Measurements from ENCODE around the gene NCEH1. TPM values are rescaled to one million over a fixed set of nuclear protein-coding genes. Genes with fewer than 3 reads are reported as not detected.

The NCEH1 gene
- total RNA-seq, 1 donor from 2014 or later = 10.0 TPM

- Mint-ChIP-seq H3K36me3 (ENCODE audit: low read depth) (no peaks in the 10 kb centered on the region), H3K27ac (no peak overlapping the region), H3K9me3 (no peaks in the 10 kb centered on the region), H3K4me3 (ENCODE audit: low read depth) (no peak overlapping the region), H3K27me3 (ENCODE audit: low read depth) (no peaks in the 10 kb centered on the region), H3K4me1 (ENCODE audit: low read depth) (no peaks in the 10 kb centered on the region)
- no peak for DNase-seq (ENCODE audit: low spot score)
- intact Hi-C loops (cut with micrococcal nuclease) = no loop called here
Measured at GRCh38 chr3:172647080-172647479, 63.8 kb downstream of the NCEH1 start.

GRCh38 chr3:172646439-172647015 lies 64.3 kb downstream of the NCEH1 start:
- Mint-ChIP-seq H3K27ac (no peak overlapping the region), H3K4me1 (ENCODE audit: low read depth) (no peaks in the 10 kb centered on the region), H3K9me3 (no peaks in the 10 kb centered on the region), H3K4me3 (ENCODE audit: low read depth) (no peak overlapping the region), H3K36me3 (ENCODE audit: low read depth) (no peaks in the 10 kb centered on the region), H3K27me3 (ENCODE audit: low read depth) (no peaks in the 10 kb centered on the region)
- DNase-seq (ENCODE audit: low spot score) = no peak
- intact Hi-C loops (cut with micrococcal nuclease) = no loop called here

- DNase-seq (ENCODE audit: low spot score) = no peak
- Mint-ChIP-seq H3K36me3 (ENCODE audit: low read depth) (no peaks in the 10 kb centered on the region), H3K4me1 (ENCODE audit: low read depth) (no peaks in the 10 kb centered on the region), H3K9me3 (no peaks in the 10 kb centered on the region), H3K27ac (no peak overlapping the region), H3K27me3 (ENCODE audit: low read depth) (no peaks in the 10 kb centered on the region), H3K4me3 (ENCODE audit: low read depth) (no peak overlapping the region)
- intact Hi-C loops (cut with micrococcal nuclease) = no loop called here
Measured at GRCh38 chr3:172644258-172644657, 66.6 kb downstream of the NCEH1 start.

- intact Hi-C loops (cut with micrococcal nuclease) = no loop called here
- Mint-ChIP-seq H3K36me3 (ENCODE audit: low read depth) (no peaks in the 10 kb centered on the region), H3K4me3 (ENCODE audit: low read depth) (no peak overlapping the region), H3K9me3 (no peaks in the 10 kb centered on the region), H3K27ac (no peak overlapping the region), H3K4me1 (ENCODE audit: low read depth) (no peaks in the 10 kb centered on the region), H3K27me3 (ENCODE audit: low read depth) (no peaks in the 10 kb centered on the region)
- DNase-seq (ENCODE audit: low spot score) = no peak
Measured at GRCh38 chr3:172643506-172644179, 67.2 kb downstream of the NCEH1 start.

GRCh38 chr3:172641291-172641690 lies 69.6 kb downstream of the NCEH1 start:
- Mint-ChIP-seq H3K36me3 (ENCODE audit: low read depth) (no peaks in the 10 kb centered on the region), H3K4me1 (ENCODE audit: low read depth) (no peaks in the 10 kb centered on the region), H3K4me3 (ENCODE audit: low read depth) (no peak overlapping the region), H3K27me3 (ENCODE audit: low read depth) (no peaks in the 10 kb centered on the region), H3K27ac (no peak overlapping the region), H3K9me3 (no peaks in the 10 kb centered on the region)
- DNase-seq (ENCODE audit: low spot score) = no peak
- intact Hi-C loops (cut with micrococcal nuclease) = no loop called here

DNA sequence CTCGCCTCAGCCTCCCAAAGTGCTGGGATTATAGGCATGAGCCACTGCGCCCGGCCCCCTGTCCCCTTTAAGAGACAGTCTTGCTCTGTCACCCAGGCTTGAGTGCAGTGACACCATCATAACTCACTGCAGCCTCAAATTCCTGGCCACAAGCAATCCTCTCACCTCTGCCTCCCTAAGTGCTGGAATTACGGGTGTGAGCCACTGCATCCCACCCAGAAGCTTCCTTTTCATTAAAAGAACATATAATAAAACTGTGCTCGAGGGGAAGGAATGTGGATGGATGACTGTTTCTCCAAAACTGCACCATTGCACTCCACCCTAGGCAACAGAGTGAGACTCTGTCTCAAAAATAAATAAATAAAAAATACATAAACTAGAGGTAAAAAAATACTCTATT lies 70.1 kb downstream of the NCEH1 start:
- intact Hi-C loops (cut with micrococcal nuclease) = no loop called here
- DNase-seq (ENCODE audit: low spot score) = no peak
- H3K27ac Mint-ChIP-seq = no peak overlapping the region
- no peaks in the 10 kb centered on the region for H3K9me3 Mint-ChIP-seq
- H3K4me1 Mint-ChIP-seq (ENCODE audit: low read depth) = peaks cover 2% of the 10 kb centered on the region
- H3K27me3 Mint-ChIP-seq (ENCODE audit: low read depth) = no peaks in the 10 kb centered on the region
- H3K36me3 Mint-ChIP-seq (ENCODE audit: low read depth) = peaks cover under 1% of the 10 kb centered on the region
- no peak overlapping the region for H3K4me3 Mint-ChIP-seq (ENCODE audit: low read depth)

- H3K36me3 Mint-ChIP-seq (ENCODE audit: low read depth) = peaks cover 8% of the 10 kb centered on the region
- intact Hi-C loops (cut with micrococcal nuclease) = no loop called here
- DNase-seq (ENCODE audit: low spot score) = no peak
- peaks cover 9% of the 10 kb centered on the region for H3K4me1 Mint-ChIP-seq (ENCODE audit: low read depth)
- no peaks in the 10 kb centered on the region for H3K9me3 Mint-ChIP-seq
- peak overlapping the region; percentile 1 for H3K27ac Mint-ChIP-seq
- H3K27me3 Mint-ChIP-seq (ENCODE audit: low read depth) = no peaks in the 10 kb centered on the region
- no peak overlapping the region for H3K4me3 Mint-ChIP-seq (ENCODE audit: low read depth)
Measured at GRCh38 chr3:172635588-172635987, 75.3 kb downstream of the NCEH1 start.

DNA sequence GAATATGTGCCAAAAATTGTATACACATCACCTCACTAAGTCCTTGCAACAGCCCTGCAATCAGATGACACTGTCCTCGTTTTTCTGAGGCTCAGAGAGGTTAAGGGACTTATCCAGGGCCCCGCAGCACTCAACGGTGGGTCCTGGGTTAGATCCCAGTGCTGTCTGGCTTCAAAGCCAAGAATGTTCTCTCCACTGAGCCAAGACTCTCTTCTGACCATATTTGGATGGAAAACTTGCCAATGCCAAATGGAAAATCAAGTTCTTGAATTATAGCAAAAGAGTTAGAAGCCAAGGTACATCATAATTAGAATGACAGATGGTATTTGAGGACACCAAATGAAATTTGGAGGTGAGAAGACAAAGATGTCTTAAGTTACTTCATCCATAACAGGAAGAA lies 75.9 kb downstream of the NCEH1 start:
- Mint-ChIP-seq H3K27me3 (ENCODE audit: low read depth) (no peaks in the 10 kb centered on the region), H3K4me3 (ENCODE audit: low read depth) (no peak overlapping the region), H3K27ac (no peak overlapping the region), H3K9me3 (no peaks in the 10 kb centered on the region), H3K36me3 (ENCODE audit: low read depth) (peaks cover 8% of the 10 kb centered on the region), H3K4me1 (ENCODE audit: low read depth) (peaks cover 9% of the 10 kb centered on the region)
- no peak for DNase-seq (ENCODE audit: low spot score)
- intact Hi-C loops (cut with micrococcal nuclease) = no loop called here

DNA sequence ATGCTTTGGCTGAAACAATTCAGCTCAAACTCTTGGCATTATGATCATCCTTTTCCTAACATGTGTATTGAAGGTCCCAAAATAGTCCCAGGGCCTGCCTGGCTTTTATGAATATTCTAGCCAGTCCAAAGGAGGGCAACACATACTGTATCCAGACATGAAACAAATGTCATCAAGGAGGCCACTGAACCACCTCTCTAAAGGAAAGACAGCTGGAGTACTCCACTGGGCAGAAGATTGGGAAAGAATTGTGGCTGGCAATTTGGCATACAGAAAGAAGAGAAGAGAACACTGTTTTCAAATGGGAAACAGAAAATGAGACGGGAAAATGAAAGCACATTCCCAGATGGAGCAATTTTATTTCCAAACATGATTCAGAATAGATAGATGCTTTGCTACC lies 80.6 kb downstream of the NCEH1 start:
- intact Hi-C loops (cut with micrococcal nuclease) = no loop called here
- H3K27ac Mint-ChIP-seq = no peak overlapping the region
- no peak for DNase-seq (ENCODE audit: low spot score)
- no peak overlapping the region for H3K4me3 Mint-ChIP-seq (ENCODE audit: low read depth)
- H3K36me3 Mint-ChIP-seq (ENCODE audit: low read depth) = peaks cover 5% of the 10 kb centered on the region
- H3K4me1 Mint-ChIP-seq (ENCODE audit: low read depth) = peaks cover 3% of the 10 kb centered on the region
- H3K9me3 Mint-ChIP-seq = no peaks in the 10 kb centered on the region
- no peaks in the 10 kb centered on the region for H3K27me3 Mint-ChIP-seq (ENCODE audit: low read depth)

GRCh38 chr3:172629470-172629869 lies 81.4 kb downstream of the NCEH1 start:
- Mint-ChIP-seq H3K27ac (no peak overlapping the region), H3K36me3 (ENCODE audit: low read depth) (peaks cover 5% of the 10 kb centered on the region), H3K27me3 (ENCODE audit: low read depth) (no peaks in the 10 kb centered on the region), H3K4me1 (ENCODE audit: low read depth) (peaks cover under 1% of the 10 kb centered on the region), H3K4me3 (ENCODE audit: low read depth) (no peak overlapping the region), H3K9me3 (no peaks in the 10 kb centered on the region)
- intact Hi-C loops (cut with micrococcal nuclease) = no loop called here
- DNase-seq (ENCODE audit: low spot score) = no peak

DNA sequence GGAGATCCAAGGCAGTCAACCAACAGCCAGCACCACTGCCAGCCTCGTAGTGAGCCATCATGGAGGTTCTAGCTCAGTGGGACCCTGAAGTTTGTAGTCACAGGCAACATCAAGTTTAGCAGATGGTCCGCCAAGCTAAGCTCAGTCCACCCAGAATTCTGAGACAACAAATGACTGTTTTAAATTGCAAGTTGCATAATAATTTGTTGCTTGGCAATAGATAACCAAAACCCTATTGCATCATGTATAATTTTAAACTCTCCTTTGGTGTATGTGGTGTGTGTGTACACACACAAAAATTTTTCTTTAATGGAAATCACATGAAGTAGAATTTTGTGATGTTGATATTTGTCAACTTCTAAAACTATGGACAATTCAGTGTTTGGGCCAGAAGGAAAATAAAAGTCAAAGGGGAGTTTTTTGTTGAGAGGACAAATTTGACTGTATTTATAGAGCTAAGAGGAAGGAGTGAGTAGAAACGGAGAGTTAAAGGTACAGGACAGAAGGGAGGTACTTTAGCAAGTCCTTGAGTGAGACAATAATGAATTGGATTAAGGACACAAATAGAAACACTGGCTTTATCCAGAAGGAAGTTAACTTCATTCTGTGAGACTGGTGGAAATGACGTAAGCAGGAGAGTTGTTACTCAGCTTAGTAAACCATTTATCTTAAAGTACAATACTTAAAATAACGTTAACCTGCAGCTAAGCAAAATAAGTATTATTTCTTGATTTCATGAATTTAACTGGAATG lies 83.6 kb downstream of the NCEH1 start:
- intact Hi-C loops (cut with micrococcal nuclease) = no loop called here
- Mint-ChIP-seq H3K4me1 (ENCODE audit: low read depth) (peaks cover 6% of the 10 kb centered on the region), H3K4me3 (ENCODE audit: low read depth) (no peak overlapping the region), H3K27ac (no peak overlapping the region), H3K27me3 (ENCODE audit: low read depth) (no peaks in the 10 kb centered on the region), H3K9me3 (no peaks in the 10 kb centered on the region), H3K36me3 (ENCODE audit: low read depth) (no peaks in the 10 kb centered on the region)
- DNase-seq (ENCODE audit: low spot score) = no peak

- DNase-seq (ENCODE audit: low spot score) = no peak
- H3K4me3 Mint-ChIP-seq (ENCODE audit: low read depth) = no peak overlapping the region
- intact Hi-C loops (cut with micrococcal nuclease) = no loop called here
- H3K36me3 Mint-ChIP-seq (ENCODE audit: low read depth) = no peaks in the 10 kb centered on the region
- no peak overlapping the region for H3K27ac Mint-ChIP-seq
- peaks cover 9% of the 10 kb centered on the region for H3K4me1 Mint-ChIP-seq (ENCODE audit: low read depth)
- H3K27me3 Mint-ChIP-seq (ENCODE audit: low read depth) = no peaks in the 10 kb centered on the region
- no peaks in the 10 kb centered on the region for H3K9me3 Mint-ChIP-seq
Measured at GRCh38 chr3:172626021-172626640, 84.7 kb downstream of the NCEH1 start.

- H3K4me3 Mint-ChIP-seq (ENCODE audit: low read depth) = no peak overlapping the region
- peaks cover 9% of the 10 kb centered on the region for H3K4me1 Mint-ChIP-seq (ENCODE audit: low read depth)
- intact Hi-C loops (cut with micrococcal nuclease) = no loop called here
- H3K9me3 Mint-ChIP-seq = no peaks in the 10 kb centered on the region
- H3K27me3 Mint-ChIP-seq (ENCODE audit: low read depth) = no peaks in the 10 kb centered on the region
- no peak for DNase-seq (ENCODE audit: low spot score)
- H3K36me3 Mint-ChIP-seq (ENCODE audit: low read depth) = no peaks in the 10 kb centered on the region
- H3K27ac Mint-ChIP-seq = no peak overlapping the region
Measured at GRCh38 chr3:172625404-172625803, 85.5 kb downstream of the NCEH1 start.

Measured in activated T-helper 2 cell treated with anti-CD3 and anti-CD28 coated beads, Interferon-gamma antibody, Interleukin-2, Interleukin-4, amounts not matched to agents 10 μg/mL and 5 μg/mL and 100 μg/mL, durations not matched to agents 14 hours and 24 hours and 36 hours (primary cell).